Spleen (tissue), 11 donors: ENCODE results near the gene PRUNE2. TPM values are rescaled to one million over a fixed set of nuclear protein-coding genes. Genes with fewer than 3 reads are reported as not detected.

ENCODE experiments used
- DNase-seq: peaks from one replicate; pipeline ENCODE4 v3.0.0-alpha.2; 2020
- H3K27ac ChIP-seq, 8 donors: fragments of 200-600 bp; sonication (generic) in 7 of 8; 1 replicate in 4 of 8; 2 replicates in 4 of 8; pipeline versions ENCODE4 v1.5.0 to v1.8.0; 2016 to 2021; ENCODE audit warnings: inconsistent platforms in 4 of 8, mild to moderate bottlenecking in 4 of 8, moderate library complexity in 1 of 8
- H3K27me3 ChIP-seq, 7 donors: fragments of 200-600 bp; sonication (generic) in 6 of 7; replicated peaks in 1 of 7; 1 replicate in 4 of 7; 2 replicates in 3 of 7; pipeline versions ENCODE4 v1.5.0 to v1.8.0; 2016 to 2021; ENCODE audit warnings: inconsistent platforms in 3 of 7, mild to moderate bottlenecking in 1 of 7
- H3K36me3 ChIP-seq, 6 donors: fragments of 200-600 bp; sonication (generic) in 5 of 6; 1 replicate in 4 of 6; 2 replicates in 2 of 6; pipeline versions ENCODE4 v1.5.0 to v1.8.0; 2016 to 2021; ENCODE audit warnings: inconsistent platforms in 2 of 6
- H3K4me1 ChIP-seq, 6 donors: fragments of 200-600 bp; sonication (generic) in 5 of 6; 1 replicate in 3 of 6; 2 replicates in 3 of 6; pipeline versions ENCODE4 v1.5.0 to v1.8.0; 2016 to 2021; ENCODE audit warnings: inconsistent platforms in 3 of 6
- H3K4me3 ChIP-seq, 8 donors: fragments of 200-600 bp; sonication (generic) in 7 of 8; 1 replicate in 4 of 8; 2 replicates in 4 of 8; pipeline versions ENCODE4 v1.5.0 to v1.8.0; 2016 to 2021; ENCODE audit warnings: inconsistent platforms in 4 of 8, mild to moderate bottlenecking in 4 of 8, moderate library complexity in 2 of 8
- H3K9me3 ChIP-seq, 8 donors: fragments of 200-600 bp; sonication (generic) in 7 of 8; 1 replicate in 4 of 8; 2 replicates in 4 of 8; pipeline versions ENCODE4 v1.5.0 to v1.8.0; 2016 to 2021; ENCODE audit warnings: inconsistent platforms in 4 of 8
- POLR2A ChIP-seq, 3 donors: fragments of 450-650 bp; IDR thresholded peaks; one replicate each; pipeline ENCODE4 v1.5.1; 2017; ENCODE audit warnings: antibody characterized with exemption in 3 of 3, mild to moderate bottlenecking in 1 of 3
- POLR2AphosphoS5 ChIP-seq, 3 donors: sonication (generic); formaldehyde crosslinking; IDR thresholded peaks; one replicate each; pipeline ENCODE4 v1.5.1; 2017; ENCODE audit warnings: antibody characterized with exemption in 3 of 3
- WGBS, 5 donors: extraction: QIAGEN DNeasy Blood & Tissue Kit in 3 of 5; methylation state at CpG; one replicate each; pipeline versions ENCODE4 v1.1.5 to v1.1.7; 2013 to 2018; 5-methylcytosine and 5-hydroxymethylcytosine counted together
- intact Hi-C: fragments of 100-400 bp; cut with DNase I; formaldehyde crosslinking; loops from one replicate; pipeline ENCODE4 v1.15.0; 2023; ENCODE audit warnings: low total_unique reads
- polyA plus RNA-seq, 3 donors: library from polyadenylated mRNA; stranded (reverse); fragments of 200-250 nt; gene quantifications; one replicate each; pipeline ENCODE4 v1.2.1, GENCODE V29; 2013
- total RNA-seq, 7 donors: library from RNA; depleted of rRNA in 3 of 7; stranded (reverse); fragments of >200 nt in 3 of 7; fragmentation: NEBNext Ultra II Directional in 4 of 7; extraction: Animal tissue kit (Norgen Biotek cat#: 25700) in 4 of 7; gene quantifications; one replicate each; pipeline versions ENCODE4 v1.1.0 to v1.2.1, GENCODE V29; 2016 to 2021
- TF ChIP-seq, protein P1 (sequence below), 11 experiments: fragments of 200-600 bp in 7 of 11; fragments of 450-650 bp in 4 of 11; sonication (generic) in 4 of 11; IDR thresholded peaks in 8 of 11; conservative IDR thresholded peaks in 3 of 11; 1 replicate in 7 of 11; 2 replicates in 4 of 11; pipeline versions ENCODE4 v1.4.0 to v1.8.0; 2016 to 2021; ENCODE audit warnings: antibody characterized with exemption in 11 of 11, inconsistent platforms in 4 of 11, mild to moderate bottlenecking in 1 of 11
- donor health status: healthy with polysubstance abuse.
- donor health status: DM: no; HTN: no; CAD: no; lungs with moderate emphysema.
- donor health status: DM: no; HTN: no; CAD: no.
- donor health status: Bipolar disorder and iron deficiency.
- donor health status: healthy.
- donor health status: DM: no; HTN: no; CAD: no.
- donor health status: DM: yes; HTN: yes; CAD: no.

The PRUNE2 gene
- total and polyA plus RNA-seq, 10 donors: 3.3 to 23.6 (median 14.0) TPM

DNA sequence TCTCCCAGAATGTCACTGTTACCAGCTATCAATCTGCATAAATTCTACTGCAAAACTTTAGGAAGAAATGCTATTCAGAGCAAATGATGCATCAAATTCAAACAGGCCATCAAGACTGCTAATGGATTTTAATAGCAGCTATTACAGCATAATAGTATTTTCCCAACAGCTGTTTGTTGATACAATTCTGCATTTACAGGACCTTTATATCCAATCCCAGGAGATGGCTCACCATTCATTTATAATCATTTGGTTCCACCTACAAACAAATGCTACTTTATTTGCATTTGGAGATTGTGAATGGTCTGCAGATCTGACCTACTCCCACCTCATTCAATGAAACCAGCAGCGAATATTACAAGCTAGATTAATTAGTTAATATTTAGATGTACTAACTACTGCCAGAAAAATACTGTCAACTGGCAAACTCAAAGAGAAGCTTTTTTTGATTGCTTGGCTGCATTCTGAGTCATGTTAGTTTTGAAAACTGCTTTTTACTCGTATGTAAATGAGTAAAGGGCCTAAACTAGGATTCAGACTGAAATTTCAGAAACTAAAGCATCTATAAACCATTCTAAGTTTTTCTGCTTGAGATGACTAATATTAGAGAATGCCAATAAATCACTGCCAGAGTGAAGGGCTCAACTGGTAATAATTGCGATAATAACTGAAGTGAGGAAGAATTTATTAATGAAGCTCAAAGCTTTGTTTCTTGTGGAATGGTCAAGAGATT is 148.8 kb downstream of the PRUNE2 start:
- Histone ChIP-seq H3K9me3 (no peaks in the 10 kb centered on the region), H3K27ac (no peak overlapping the region), H3K4me1 (peaks cover 0 to 32% (median 4%) of the 10 kb centered on the region in 6 donors), H3K4me3 (no peak overlapping the region), H3K27me3 (no peaks in the 10 kb centered on the region), H3K36me3 (no peaks in the 10 kb centered on the region)
- WGBS, 5 donors: 73 to 87% (median 85%) methylated on average over 3 of the region's 3 CpGs
- intact Hi-C loops: no loop called here
- TF ChIP-seq, protein P1, sequence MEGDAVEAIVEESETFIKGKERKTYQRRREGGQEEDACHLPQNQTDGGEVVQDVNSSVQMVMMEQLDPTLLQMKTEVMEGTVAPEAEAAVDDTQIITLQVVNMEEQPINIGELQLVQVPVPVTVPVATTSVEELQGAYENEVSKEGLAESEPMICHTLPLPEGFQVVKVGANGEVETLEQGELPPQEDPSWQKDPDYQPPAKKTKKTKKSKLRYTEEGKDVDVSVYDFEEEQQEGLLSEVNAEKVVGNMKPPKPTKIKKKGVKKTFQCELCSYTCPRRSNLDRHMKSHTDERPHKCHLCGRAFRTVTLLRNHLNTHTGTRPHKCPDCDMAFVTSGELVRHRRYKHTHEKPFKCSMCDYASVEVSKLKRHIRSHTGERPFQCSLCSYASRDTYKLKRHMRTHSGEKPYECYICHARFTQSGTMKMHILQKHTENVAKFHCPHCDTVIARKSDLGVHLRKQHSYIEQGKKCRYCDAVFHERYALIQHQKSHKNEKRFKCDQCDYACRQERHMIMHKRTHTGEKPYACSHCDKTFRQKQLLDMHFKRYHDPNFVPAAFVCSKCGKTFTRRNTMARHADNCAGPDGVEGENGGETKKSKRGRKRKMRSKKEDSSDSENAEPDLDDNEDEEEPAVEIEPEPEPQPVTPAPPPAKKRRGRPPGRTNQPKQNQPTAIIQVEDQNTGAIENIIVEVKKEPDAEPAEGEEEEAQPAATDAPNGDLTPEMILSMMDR (IDR thresholded peaks at IDR 0.05 in 8 of 11, conservative IDR thresholded peaks at IDR 0.05 in 3 of 11): no peak
- no peak for TF ChIP-seq POLR2A (IDR thresholded peaks at IDR 0.05)
- TF ChIP-seq POLR2AphosphoS5 (IDR thresholded peaks at IDR 0.05): no peak
- DNase-seq: no peak

GRCh38 chr9:76756268-76756640 is 149.7 kb downstream of the PRUNE2 start:
- intact Hi-C loops: no loop called here
- H3K4me3 ChIP-seq: no peak overlapping the region
- WGBS, 5 donors: 54 to 77% (median 54%) methylated on average over 6 of the region's 6 CpGs
- no peak for DNase-seq
- no peaks in the 10 kb centered on the region for H3K36me3 ChIP-seq
- no peak for TF ChIP-seq POLR2AphosphoS5 (IDR thresholded peaks at IDR 0.05)
- TF ChIP-seq POLR2A (IDR thresholded peaks at IDR 0.05): no peak
- TF ChIP-seq, protein P1 (IDR thresholded peaks at IDR 0.05 in 8 of 11, conservative IDR thresholded peaks at IDR 0.05 in 3 of 11): no peak
- peaks cover 0 to 27% (median 4%) of the 10 kb centered on the region in 6 donors for H3K4me1 ChIP-seq
- no peak overlapping the region for H3K27ac ChIP-seq
- H3K9me3 ChIP-seq: no peaks in the 10 kb centered on the region
- H3K27me3 ChIP-seq: no peaks in the 10 kb centered on the region

DNA sequence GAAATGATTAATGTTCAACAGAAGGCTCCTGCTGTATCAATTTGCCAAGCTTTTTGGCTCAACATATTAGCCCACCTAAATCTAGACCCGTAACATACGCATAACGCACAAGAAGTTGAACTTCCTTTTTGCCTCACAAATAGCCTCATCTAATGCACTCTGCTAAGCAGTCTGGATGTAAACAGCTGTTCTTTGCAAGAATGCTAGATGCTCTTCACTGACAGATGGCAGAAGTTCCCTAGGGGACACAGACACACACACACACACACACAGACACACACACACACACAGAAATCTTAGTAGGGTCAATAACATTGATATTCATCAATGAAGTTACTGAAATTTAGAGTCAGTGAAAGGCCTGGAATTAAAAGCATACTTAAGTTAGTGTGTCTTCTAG is 154.9 kb downstream of the PRUNE2 start:
- Histone ChIP-seq H3K27me3 (no peaks in the 10 kb centered on the region), H3K36me3 (no peaks in the 10 kb centered on the region), H3K4me3 (no peak overlapping the region), H3K4me1 (peaks cover 0 to 9% (median 2%) of the 10 kb centered on the region in 6 donors), H3K9me3 (no peaks in the 10 kb centered on the region), H3K27ac (no peak overlapping the region)
- intact Hi-C loops: no loop called here
- DNase-seq: no peak
- WGBS, 5 donors: 59 to 74% (median 69%) methylated on average over 3 of the region's 3 CpGs
- TF ChIP-seq POLR2AphosphoS5 (IDR thresholded peaks at IDR 0.05) (no peak), POLR2A (IDR thresholded peaks at IDR 0.05) (no peak)
- TF ChIP-seq, protein P1 (IDR thresholded peaks at IDR 0.05 in 8 of 11, conservative IDR thresholded peaks at IDR 0.05 in 3 of 11): no peak

DNA sequence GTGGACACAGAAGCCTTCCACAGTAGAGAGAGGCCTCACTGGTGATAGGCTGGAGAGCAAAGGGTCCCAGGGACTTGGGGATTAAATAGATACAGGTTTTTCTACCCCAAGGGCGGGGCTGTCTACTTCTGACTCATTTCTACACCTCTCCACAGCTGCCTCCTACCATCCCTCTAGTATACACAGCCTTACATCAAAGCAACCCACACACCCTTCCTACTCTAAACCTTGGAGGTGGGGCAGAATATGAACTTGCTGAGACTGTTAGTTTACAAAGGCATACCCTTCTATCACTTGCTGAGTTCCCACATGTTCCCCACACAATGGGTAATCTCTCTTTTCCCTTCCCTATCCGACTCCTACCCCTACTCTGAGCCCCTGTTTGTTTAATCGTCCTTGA is 161.6 kb downstream of the PRUNE2 start:
- DNase-seq: no peak
- intact Hi-C loops: no loop called here
- 62 to 81% (median 70%) methylated on average over 3 of the region's 3 CpGs for WGBS, 5 donors
- no peak for TF ChIP-seq POLR2AphosphoS5 (IDR thresholded peaks at IDR 0.05)
- TF ChIP-seq POLR2A (IDR thresholded peaks at IDR 0.05): no peak
- TF ChIP-seq, protein P1 (IDR thresholded peaks at IDR 0.05 in 8 of 11, conservative IDR thresholded peaks at IDR 0.05 in 3 of 11): no peak
- Histone ChIP-seq H3K27ac (no peak overlapping the region), H3K27me3 (peaks cover 0 to 10% (median 0%) of the 10 kb centered on the region in 7 donors), H3K4me1 (no peaks in the 10 kb centered on the region), H3K9me3 (peaks cover 0 to 16% (median 11%) of the 10 kb centered on the region in 8 donors), H3K36me3 (no peaks in the 10 kb centered on the region), H3K4me3 (no peak overlapping the region)
